ENCODE measurements around the gene MAT2A. TPM values are rescaled to one million over a fixed set of nuclear protein-coding genes. Genes with fewer than 3 reads are reported as not detected.

MAT2A gene
- total RNA-seq, 4 donors from 2014 or later, result 153 to 234 (median 167) TPM

- 72% methylated on average over 3 of the region's 3 CpGs for WGBS
These were observed 36.2 kb upstream of the MAT2A start for GRCh38 chr2:85502720-85503119.

GRCh38 chr2:85503168-85503850, 35.7 kb upstream of the MAT2A start:
- DNase-seq (ENCODE audit: low spot score in 2 of 2), result no peak
- peak overlapping the region; percentile 67 for H3K27ac ChIP-seq

More at GRCh38 chr2:85502720-85503119, 36.2 kb upstream of the MAT2A start:
- Histone ChIP-seq H3K36me3 (no peaks in the 10 kb centered on the region), H3K27ac (no peak overlapping the region), H3K9me3 (no peaks in the 10 kb centered on the region), H3K4me1 (peaks cover 38% of the 10 kb centered on the region), H3K4me3 (no peak overlapping the region), H3K27me3 (no peaks in the 10 kb centered on the region)
- DNase-seq (ENCODE audit: low spot score in 2 of 2), result no peak
- no peak for TF ChIP-seq EP300 (IDR thresholded peaks at IDR 0.05)
- TF ChIP-seq CTCF (IDR thresholded peaks at IDR 0.05), result no peak
- TF ChIP-seq POLR2A (IDR thresholded peaks at IDR 0.05), result no peak
- TF ChIP-seq POLR2AphosphoS5 (IDR thresholded peaks at IDR 0.05), result no peak

GRCh38 chr2:85503851-85504777, 34.9 kb upstream of the MAT2A start:
- H3K4me1 ChIP-seq, result peaks cover 38% of the 10 kb centered on the region
- whole genome bisulfite sequencing, result 62% methylated on average over 18 of the region's 18 CpGs
- peak overlapping the region; percentile 67 for H3K27ac ChIP-seq

More at GRCh38 chr2:85503168-85503850, 35.7 kb upstream of the MAT2A start:
- Histone ChIP-seq H3K27me3 (no peaks in the 10 kb centered on the region), H3K4me3 (no peak overlapping the region), H3K4me1 (peaks cover 38% of the 10 kb centered on the region), H3K9me3 (no peaks in the 10 kb centered on the region), H3K36me3 (no peaks in the 10 kb centered on the region)
- no peak for TF ChIP-seq CTCF (IDR thresholded peaks at IDR 0.05)
- no peak for TF ChIP-seq POLR2A (IDR thresholded peaks at IDR 0.05)
- TF ChIP-seq POLR2AphosphoS5 (IDR thresholded peaks at IDR 0.05), result no peak
- TF ChIP-seq EP300 (IDR thresholded peaks at IDR 0.05), result no peak
- 55% methylated on average over 8 of the region's 17 CpGs for WGBS

GRCh38 chr2:85504778-85505261, 34.1 kb upstream of the MAT2A start:
- Histone ChIP-seq H3K27me3 (no peaks in the 10 kb centered on the region), H3K36me3 (no peaks in the 10 kb centered on the region), H3K9me3 (no peaks in the 10 kb centered on the region), H3K4me3 (no peak overlapping the region), H3K27ac (peak overlapping the region; percentile 67), H3K4me1 (peaks cover 34% of the 10 kb centered on the region)
- WGBS, result 9% methylated on average over 3 of the region's 3 CpGs
- TF ChIP-seq POLR2A (IDR thresholded peaks at IDR 0.05) (no peak), CTCF (IDR thresholded peaks at IDR 0.05) (no peak), POLR2AphosphoS5 (IDR thresholded peaks at IDR 0.05) (peak in 2 of 3 donors; percentile 39 to 61)
- DNase-seq (ENCODE audit: low spot score in 2 of 2), result peak in 1 of 2 donors; percentile 83

More at GRCh38 chr2:85503851-85504777, 34.9 kb upstream of the MAT2A start:
- Histone ChIP-seq H3K9me3 (no peaks in the 10 kb centered on the region), H3K36me3 (no peaks in the 10 kb centered on the region), H3K27me3 (no peaks in the 10 kb centered on the region), H3K4me3 (no peak overlapping the region)
- no peak for TF ChIP-seq CTCF (IDR thresholded peaks at IDR 0.05)
- no peak for TF ChIP-seq POLR2AphosphoS5 (IDR thresholded peaks at IDR 0.05)
- no peak for TF ChIP-seq POLR2A (IDR thresholded peaks at IDR 0.05)
- no peak for TF ChIP-seq EP300 (IDR thresholded peaks at IDR 0.05)
- DNase-seq (ENCODE audit: low spot score in 2 of 2), result peak in 1 of 2 donors; percentile 51

Data from suprapubic skin (tissue), 4 donors.